Activated T-helper 2 cell treated with anti-CD3 and anti-CD28 coated beads, Interferon-gamma antibody, Interleukin-2, Interleukin-4, amounts not matched to agents 10 μg/mL and 5 μg/mL and 100 μg/mL, durations not matched to agents 14 hours and 24 hours and 36 hours (primary cell): ENCODE measurements around the gene FGD5. TPM values are rescaled to one million over a fixed set of nuclear protein-coding genes. Genes with fewer than 3 reads are reported as not detected.

Experiments
- DNase-seq: peaks from one replicate; pipeline ENCODE4 v3.0.0; 2021; ENCODE audit warnings: low spot score
- H3K27ac Mint-ChIP-seq: one replicate; pipeline ENCODE4 v1.8.0; 2021; ENCODE audit warnings: mixed read lengths
- H3K27me3 Mint-ChIP-seq: one replicate; pipeline ENCODE4 v1.8.0; 2021; ENCODE audit warnings: low read depth, mixed read lengths
- H3K36me3 Mint-ChIP-seq: one replicate; pipeline ENCODE4 v1.8.0; 2021; ENCODE audit warnings: low read depth, mixed read lengths
- H3K4me1 Mint-ChIP-seq: one replicate; pipeline ENCODE4 v1.8.0; 2021; ENCODE audit warnings: low read depth, mixed read lengths
- H3K4me3 Mint-ChIP-seq: one replicate; pipeline ENCODE4 v1.8.0; 2021; ENCODE audit warnings: low read depth, mild to moderate bottlenecking, moderate library complexity, mixed read lengths
- H3K9me3 Mint-ChIP-seq: one replicate; pipeline ENCODE4 v1.8.0; 2021; ENCODE audit warnings: mixed read lengths
- intact Hi-C: fragments of 100-400 bp; cut with micrococcal nuclease; formaldehyde crosslinking; loops from one replicate; pipeline ENCODE4 v1.15.1; 2023
- total RNA-seq: library from RNA; stranded (reverse); gene quantifications from 2 replicates; pipeline ENCODE4 v1.2.3, GENCODE V29; 2022

Gene FGD5
- total RNA-seq, 1 donor from 2014 or later: 0.09 TPM

DNA sequence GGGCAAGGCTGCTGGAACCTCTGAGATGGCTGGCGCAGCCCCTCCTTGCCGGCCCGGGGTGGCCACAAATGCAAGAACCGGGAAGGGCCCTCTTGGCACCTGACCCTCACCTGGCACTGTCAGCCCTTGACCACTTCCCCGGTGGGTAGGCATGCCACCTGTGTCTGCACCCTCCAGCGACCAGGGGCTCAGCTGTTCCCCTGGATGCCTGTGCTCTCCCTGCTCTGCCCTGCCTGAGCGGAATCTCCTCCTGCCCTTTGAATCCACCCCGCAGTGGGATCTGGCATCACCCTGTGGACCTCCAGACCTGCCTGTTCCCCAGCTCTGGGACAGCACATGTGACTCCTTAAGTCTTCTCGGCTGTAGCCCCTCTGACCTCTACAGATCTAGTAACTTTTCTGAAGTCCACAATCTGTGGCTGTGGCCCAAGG is 26.1 kb upstream of the FGD5 start:
- Mint-ChIP-seq H3K4me1 (no peaks in the 10 kb centered on the region), H3K27me3 (peaks cover 1% of the 10 kb centered on the region), H3K4me3 (no peak overlapping the region), H3K27ac (no peak overlapping the region), H3K9me3 (no peaks in the 10 kb centered on the region), H3K36me3 (no peaks in the 10 kb centered on the region)
- no peak for DNase-seq
- intact Hi-C loops: no loop called here

DNA sequence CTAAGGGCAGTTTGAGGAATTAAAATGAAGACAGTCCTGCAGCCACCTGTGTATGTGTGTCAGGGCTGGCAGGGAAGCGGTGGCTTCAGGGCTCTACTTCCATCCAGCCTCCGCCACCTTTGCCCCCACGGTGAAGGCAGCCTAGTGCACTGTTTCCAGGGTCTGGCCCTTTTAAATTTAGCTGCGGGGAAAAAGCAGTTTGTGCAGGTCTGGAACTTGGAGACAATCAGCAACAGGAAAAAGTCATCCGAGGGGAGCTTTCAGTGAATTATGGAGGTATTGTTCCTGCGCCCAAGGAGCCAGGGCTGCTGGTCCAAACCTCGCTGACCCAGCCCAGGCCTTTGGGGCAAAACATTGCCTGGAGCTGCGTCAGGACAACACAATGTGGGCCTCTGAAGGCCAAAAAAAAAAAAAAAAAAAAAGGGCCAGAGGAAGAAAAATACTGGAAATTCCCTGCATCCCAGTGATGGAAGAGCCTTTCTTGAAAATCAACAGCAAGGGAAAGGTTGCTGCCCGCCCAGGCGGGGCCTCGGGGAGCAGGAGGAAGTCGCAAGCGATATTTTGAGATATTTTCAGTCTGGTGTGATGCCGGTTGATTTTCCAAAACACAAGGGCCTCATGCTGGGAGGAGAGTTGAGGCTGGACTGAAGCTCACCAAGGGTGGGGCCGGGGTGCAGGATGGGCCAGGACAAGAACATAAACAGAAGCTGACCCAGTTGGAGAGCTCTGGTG is 25.5 kb upstream of the FGD5 start:
- DNase-seq: no peak
- Mint-ChIP-seq H3K27me3 (peaks cover 1% of the 10 kb centered on the region), H3K4me1 (no peaks in the 10 kb centered on the region), H3K36me3 (no peaks in the 10 kb centered on the region), H3K27ac (no peak overlapping the region), H3K4me3 (no peak overlapping the region), H3K9me3 (no peaks in the 10 kb centered on the region)
- intact Hi-C loops: no loop called here

DNA sequence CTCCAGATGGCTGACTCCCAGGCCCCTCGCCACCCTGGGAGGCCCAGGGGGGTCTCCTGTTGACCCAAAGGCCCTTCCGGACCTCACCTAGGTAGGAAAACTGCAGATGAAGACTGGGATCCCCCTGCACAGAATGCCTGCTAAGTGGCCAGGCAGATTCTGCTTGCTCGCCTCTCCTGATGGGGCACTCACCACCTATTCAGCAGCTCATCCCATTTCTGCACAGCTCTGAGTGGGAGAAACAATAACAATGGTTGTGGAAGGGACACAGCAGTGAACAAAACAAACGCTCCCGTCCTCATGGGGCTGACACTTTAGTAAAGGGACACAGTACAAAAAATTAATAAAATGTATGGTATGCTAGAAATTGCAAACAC is 24.9 kb upstream of the FGD5 start:
- intact Hi-C loops: no loop called here
- no peak overlapping the region for H3K27ac Mint-ChIP-seq
- no peak overlapping the region for H3K4me3 Mint-ChIP-seq
- peaks cover 1% of the 10 kb centered on the region for H3K27me3 Mint-ChIP-seq
- H3K9me3 Mint-ChIP-seq: no peaks in the 10 kb centered on the region
- DNase-seq: no peak
- H3K4me1 Mint-ChIP-seq: no peaks in the 10 kb centered on the region
- no peaks in the 10 kb centered on the region for H3K36me3 Mint-ChIP-seq

DNA sequence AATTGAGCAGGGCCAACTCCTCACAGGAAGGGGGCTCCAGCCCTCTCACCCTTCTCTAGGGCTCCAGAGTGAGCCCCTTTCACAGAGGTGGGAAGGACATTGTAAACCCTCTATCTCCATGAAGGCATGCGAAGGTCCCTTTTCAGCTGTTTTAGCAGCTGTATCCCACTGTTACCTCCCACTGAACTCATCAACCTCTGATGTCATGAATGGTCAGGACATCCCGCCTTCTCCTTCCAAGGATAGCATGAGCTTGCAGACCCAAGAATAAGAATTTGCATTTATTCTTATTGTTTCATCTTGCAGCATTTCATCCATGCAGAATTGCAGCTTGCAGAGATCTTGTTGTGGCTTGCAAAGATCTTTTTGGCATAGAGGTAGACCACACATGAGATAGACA is 24.3 kb upstream of the FGD5 start:
- no peak overlapping the region for H3K27ac Mint-ChIP-seq
- H3K4me3 Mint-ChIP-seq: no peak overlapping the region
- no peaks in the 10 kb centered on the region for H3K4me1 Mint-ChIP-seq
- DNase-seq: no peak
- intact Hi-C loops: no loop called here
- H3K27me3 Mint-ChIP-seq: peaks cover 1% of the 10 kb centered on the region
- H3K36me3 Mint-ChIP-seq: no peaks in the 10 kb centered on the region
- H3K9me3 Mint-ChIP-seq: no peaks in the 10 kb centered on the region

DNA sequence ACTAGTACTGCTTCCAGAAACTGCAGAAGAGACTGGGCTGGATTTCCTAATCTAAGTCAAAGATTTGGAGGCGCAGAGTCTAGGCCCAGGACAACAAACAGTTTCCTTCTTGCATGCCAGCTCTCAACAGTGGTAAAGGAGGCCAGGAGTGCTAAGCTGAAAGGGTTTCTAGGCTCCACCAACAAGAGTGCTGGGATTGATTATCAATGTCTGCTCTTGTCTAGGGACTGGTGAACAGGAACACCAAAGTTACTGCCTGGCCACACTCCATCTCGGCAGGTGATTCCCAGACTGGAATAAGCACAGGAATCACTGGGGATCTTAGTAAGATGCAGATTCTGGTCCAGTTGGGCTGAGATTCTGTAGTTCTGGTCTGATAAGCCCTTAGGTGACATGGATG is 22.8 kb upstream of the FGD5 start:
- H3K36me3 Mint-ChIP-seq: no peaks in the 10 kb centered on the region
- H3K4me3 Mint-ChIP-seq: no peak overlapping the region
- DNase-seq: no peak
- intact Hi-C loops: no loop called here
- H3K27me3 Mint-ChIP-seq: no peaks in the 10 kb centered on the region
- H3K9me3 Mint-ChIP-seq: no peaks in the 10 kb centered on the region
- no peaks in the 10 kb centered on the region for H3K4me1 Mint-ChIP-seq
- no peak overlapping the region for H3K27ac Mint-ChIP-seq

DNA sequence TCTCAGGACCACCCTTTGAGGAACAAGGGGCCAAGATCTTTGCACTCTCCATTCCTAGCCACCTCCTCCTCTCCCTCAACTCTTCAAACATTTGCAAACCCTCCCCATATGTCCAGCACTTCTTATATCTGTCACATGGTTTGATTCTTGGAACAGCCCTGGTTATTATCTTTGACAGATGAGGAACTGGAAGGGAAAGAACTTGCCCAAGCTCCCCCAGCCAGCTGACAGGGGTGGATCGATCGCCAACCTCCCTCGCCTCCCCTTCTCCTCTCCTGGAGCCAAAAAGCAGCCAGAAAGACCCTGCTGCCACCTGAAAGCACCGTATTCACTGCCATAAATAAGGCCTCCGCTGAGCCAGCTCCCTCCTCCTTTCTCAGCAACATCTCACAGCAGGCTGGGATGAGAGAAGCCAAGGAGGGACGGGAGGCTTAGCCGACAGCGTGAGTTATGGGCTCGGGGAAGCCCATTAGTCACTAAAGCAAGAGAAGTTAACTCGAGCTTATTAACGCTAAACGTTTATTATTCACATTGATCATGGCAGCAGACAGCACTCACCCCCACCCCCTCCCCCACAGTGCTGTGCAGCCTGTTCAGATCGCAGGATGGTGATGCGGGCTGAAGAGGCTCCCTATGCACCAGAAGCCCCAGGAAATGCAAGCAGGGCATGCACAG is 22.2 kb upstream of the FGD5 start:
- Mint-ChIP-seq H3K9me3 (no peaks in the 10 kb centered on the region), H3K36me3 (no peaks in the 10 kb centered on the region), H3K4me3 (no peak overlapping the region), H3K27ac (no peak overlapping the region), H3K27me3 (no peaks in the 10 kb centered on the region), H3K4me1 (no peaks in the 10 kb centered on the region)
- no peak for DNase-seq
- intact Hi-C loops: no loop called here

DNA sequence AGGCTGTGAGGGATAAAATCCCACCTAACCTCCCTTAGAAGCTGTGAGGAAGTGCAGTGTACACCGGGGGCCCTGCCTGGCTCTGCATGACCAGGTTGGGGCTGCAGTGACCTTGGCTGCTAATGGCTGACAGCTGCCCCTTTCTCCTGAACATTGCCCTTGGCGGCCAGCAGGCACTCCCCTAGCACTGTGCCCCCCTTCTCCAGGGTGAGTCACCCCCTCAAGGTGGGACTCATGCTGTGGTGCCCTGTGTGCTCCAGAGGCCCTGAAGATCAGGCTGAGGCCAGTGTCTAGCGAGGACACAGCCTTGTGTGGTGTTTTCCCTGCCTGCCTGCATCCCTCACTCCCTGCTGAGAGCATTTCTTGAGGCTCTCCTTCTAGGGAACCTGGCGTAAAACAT is 21.0 kb upstream of the FGD5 start:
- Mint-ChIP-seq H3K4me3 (no peak overlapping the region), H3K4me1 (no peaks in the 10 kb centered on the region), H3K36me3 (no peaks in the 10 kb centered on the region), H3K27ac (no peak overlapping the region), H3K27me3 (no peaks in the 10 kb centered on the region), H3K9me3 (no peaks in the 10 kb centered on the region)
- intact Hi-C loops: no loop called here
- no peak for DNase-seq

DNA sequence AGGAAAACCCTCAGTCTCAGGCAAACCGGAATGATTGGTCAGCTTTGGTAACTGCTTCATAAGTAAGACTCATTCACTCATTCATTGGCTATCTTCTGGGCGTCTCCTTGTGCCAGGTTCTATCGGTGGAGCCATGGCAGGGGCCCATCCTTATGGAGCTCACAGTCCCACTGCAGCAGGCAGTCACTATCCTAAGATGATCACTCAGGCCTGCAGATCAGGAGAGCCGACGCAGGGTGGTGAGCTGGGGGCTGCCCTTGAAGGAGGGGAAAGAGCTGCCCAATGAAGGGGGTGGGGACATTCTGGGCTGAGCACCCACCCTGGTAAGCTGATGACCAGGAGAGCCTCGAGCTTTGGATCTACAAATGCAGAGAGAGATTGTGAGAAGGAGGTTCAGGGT is 20.5 kb upstream of the FGD5 start:
- H3K4me3 Mint-ChIP-seq: no peak overlapping the region
- intact Hi-C loops: no loop called here
- no peak for DNase-seq
- H3K27me3 Mint-ChIP-seq: peaks cover 2% of the 10 kb centered on the region
- no peak overlapping the region for H3K27ac Mint-ChIP-seq
- H3K9me3 Mint-ChIP-seq: no peaks in the 10 kb centered on the region
- no peaks in the 10 kb centered on the region for H3K4me1 Mint-ChIP-seq
- no peaks in the 10 kb centered on the region for H3K36me3 Mint-ChIP-seq

DNA sequence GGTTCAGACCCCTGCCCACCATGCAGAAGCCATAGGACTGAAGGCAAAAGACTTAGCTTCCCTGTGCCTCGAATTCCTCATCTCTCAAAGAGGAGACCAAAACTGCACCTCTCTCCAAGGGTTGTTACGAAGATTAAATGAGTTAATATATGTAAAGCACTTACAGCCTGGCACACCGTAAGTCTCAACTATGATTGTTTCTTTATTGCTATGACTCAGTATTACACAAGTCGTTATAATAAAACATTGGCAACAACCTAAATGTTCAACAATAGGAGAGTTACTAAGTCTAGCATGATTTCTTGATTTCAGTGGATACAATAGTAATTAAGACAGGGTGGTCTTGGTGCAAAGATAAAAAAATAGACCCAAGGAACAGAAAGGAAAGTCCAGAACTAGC is 19.6 kb upstream of the FGD5 start:
- Mint-ChIP-seq H3K4me3 (no peak overlapping the region), H3K9me3 (no peaks in the 10 kb centered on the region), H3K27ac (no peak overlapping the region), H3K36me3 (no peaks in the 10 kb centered on the region), H3K27me3 (peaks cover 4% of the 10 kb centered on the region), H3K4me1 (peaks cover 2% of the 10 kb centered on the region)
- intact Hi-C loops: no loop called here
- DNase-seq: no peak

DNA sequence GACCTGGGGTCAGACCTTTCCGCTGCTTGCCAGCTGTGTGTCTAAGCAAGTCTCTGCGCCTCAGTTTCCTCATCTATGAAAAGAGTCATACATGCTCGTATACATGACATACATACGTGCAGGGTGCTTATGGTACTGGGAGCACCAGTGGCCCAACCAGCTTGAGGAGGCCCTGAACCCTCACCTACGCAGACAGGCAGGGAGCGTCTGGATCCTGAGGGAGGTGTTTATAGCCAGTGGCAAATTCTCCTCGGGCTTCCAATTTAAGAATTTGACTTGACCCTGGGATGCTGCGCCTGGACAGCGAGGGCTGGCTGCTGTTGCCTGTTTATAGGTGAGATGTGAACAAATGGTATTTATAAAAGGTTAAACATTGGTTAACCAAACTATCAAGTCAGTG is 17.7 kb upstream of the FGD5 start:
- no peaks in the 10 kb centered on the region for H3K9me3 Mint-ChIP-seq
- DNase-seq: no peak
- H3K4me3 Mint-ChIP-seq: no peak overlapping the region
- H3K36me3 Mint-ChIP-seq: no peaks in the 10 kb centered on the region
- peaks cover 4% of the 10 kb centered on the region for H3K4me1 Mint-ChIP-seq
- H3K27ac Mint-ChIP-seq: no peak overlapping the region
- H3K27me3 Mint-ChIP-seq: peaks cover 10% of the 10 kb centered on the region
- intact Hi-C loops: no loop called here

DNA sequence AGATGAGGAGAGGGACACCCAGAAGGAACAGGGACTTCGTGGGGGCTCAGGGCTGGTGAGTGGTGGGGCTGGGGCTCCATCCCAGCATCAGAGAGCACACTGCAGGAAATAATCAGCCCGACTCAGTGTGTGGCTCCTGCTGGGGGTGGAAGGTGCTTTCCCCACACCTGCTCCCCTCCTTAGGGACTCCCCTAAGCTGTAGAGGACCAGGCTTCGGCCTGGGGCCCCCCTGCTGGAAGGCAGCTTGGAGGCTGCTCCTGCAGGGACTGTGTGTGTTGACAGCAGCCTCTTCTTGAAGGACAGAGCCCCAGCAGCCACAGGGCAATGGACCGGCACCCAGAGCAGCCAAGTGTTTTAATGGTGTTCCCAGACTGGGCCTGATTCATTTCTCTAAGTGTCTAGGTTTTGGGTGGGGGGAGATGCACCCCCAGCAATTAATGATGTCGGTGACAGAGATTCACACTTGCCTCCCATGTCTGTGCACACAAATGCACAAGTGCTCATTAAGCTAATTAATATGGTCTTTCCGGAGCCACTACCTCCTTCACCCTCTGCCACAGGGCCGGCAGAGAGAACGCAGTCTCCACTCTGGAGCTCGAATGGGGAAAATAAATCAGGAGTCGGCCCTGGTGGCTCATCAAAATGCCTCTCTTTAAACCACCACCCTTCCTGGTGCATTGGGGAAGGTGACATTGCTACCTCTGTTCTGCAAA is 16.9 kb upstream of the FGD5 start:
- Mint-ChIP-seq H3K27ac (no peak overlapping the region), H3K27me3 (peaks cover 15% of the 10 kb centered on the region), H3K4me3 (no peak overlapping the region), H3K9me3 (no peaks in the 10 kb centered on the region), H3K4me1 (peaks cover 6% of the 10 kb centered on the region), H3K36me3 (no peaks in the 10 kb centered on the region)
- intact Hi-C loops: no loop called here
- no peak for DNase-seq

DNA sequence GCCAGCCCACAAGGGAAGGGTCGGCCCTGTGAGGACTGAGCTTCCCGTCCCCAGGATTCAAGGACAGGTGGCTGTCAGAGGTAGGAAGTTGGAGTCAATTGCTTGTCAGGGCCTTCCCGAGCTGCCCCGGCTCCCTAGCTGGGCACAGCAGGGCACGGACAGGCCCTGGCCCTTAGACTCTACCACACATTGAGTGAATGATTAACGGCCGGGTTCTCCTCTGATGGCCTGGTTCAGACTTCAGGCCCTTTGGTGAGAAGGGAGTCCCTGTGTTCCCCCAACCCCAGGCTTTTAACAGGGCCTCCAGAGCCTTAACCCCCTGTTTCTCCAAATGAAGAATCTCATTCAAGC is 16.4 kb upstream of the FGD5 start:
- intact Hi-C loops: no loop called here
- H3K27ac Mint-ChIP-seq: no peak overlapping the region
- no peaks in the 10 kb centered on the region for H3K36me3 Mint-ChIP-seq
- H3K4me3 Mint-ChIP-seq: no peak overlapping the region
- peaks cover 7% of the 10 kb centered on the region for H3K4me1 Mint-ChIP-seq
- no peak for DNase-seq
- H3K27me3 Mint-ChIP-seq: peaks cover 19% of the 10 kb centered on the region
- no peaks in the 10 kb centered on the region for H3K9me3 Mint-ChIP-seq
